K562 (cell line): ENCODE results near the gene NEK2. TPM values are rescaled to one million over a fixed set of nuclear protein-coding genes. Genes with fewer than 3 reads are reported as not detected.
A peak's percentile ranks its signal among the peaks of the same experiment; 100 is the strongest.

ENCODE experiments used
- ARHGAP35 ChIP-seq: fragments of 450-650 bp; IDR thresholded peaks from 2 replicates; pipeline ENCODE4 v1.6.1; 2018; ENCODE audit not compliant: partially characterized antibody
- BCL6 ChIP-seq: fragments of 250-450 bp; sonication (Bioruptor Pico); IDR thresholded peaks from 2 replicates; pipeline ENCODE4 v1.4.0; 2020
- CCNT2 ChIP-seq: IDR thresholded peaks from 2 replicates; pipeline ENCODE4 v1.6.1; 2011; ENCODE audit warnings: borderline replicate concordance, low read depth, mild to moderate bottlenecking, moderate library complexity, mixed read lengths, low read length; ENCODE audit not compliant: insufficient read length; ENCODE audit errors: extremely low read depth
- CREM ChIP-seq: IDR thresholded peaks from 2 replicates; pipeline ENCODE4 v1.6.1; 2014; ENCODE audit warnings: antibody characterized with exemption, low read depth
- DIDO1 ChIP-seq: fragments of 450-650 bp; IDR thresholded peaks from 2 replicates; pipeline ENCODE4 v1.6.1; 2016; ENCODE audit warnings: low read depth, missing biosample characterization, missing genetic modification characterization
- EGR1 ChIP-seq: fragments of 450-650 bp; conservative IDR thresholded peaks from 2 replicates; pipeline ENCODE4 v1.6.1; 2017; ENCODE audit warnings: mild to moderate bottlenecking
- JUNB ChIP-seq: fragments of 450-650 bp; formaldehyde crosslinking; conservative IDR thresholded peaks from 2 replicates; pipeline ENCODE4 v1.4.0; 2020; ENCODE audit warnings: mild to moderate bottlenecking
- MCM2 ChIP-seq: fragments of 450-650 bp; IDR thresholded peaks from 2 replicates; pipeline ENCODE4 v1.6.1; 2017; ENCODE audit warnings: low read depth, mild to moderate bottlenecking
- MECOM ChIP-seq: fragments of 250-450 bp; sonication (Bioruptor Pico); IDR thresholded peaks from 2 replicates; pipeline ENCODE4 v1.8.0; 2022; ENCODE audit warnings: inconsistent platforms
- NCOA6 ChIP-seq: fragments of 450-650 bp; IDR thresholded peaks from 2 replicates; pipeline ENCODE4 v1.6.1; 2017; ENCODE audit warnings: mild to moderate bottlenecking
- NCOR1 ChIP-seq: fragments of 450-650 bp; IDR thresholded peaks from 2 replicates; pipeline ENCODE4 v1.6.1; 2016; ENCODE audit warnings: mild to moderate bottlenecking, moderate library complexity
- POLR3A ChIP-seq: IDR thresholded peaks from 2 replicates; pipeline ENCODE4 v1.6.1; 2011; ENCODE audit warnings: borderline replicate concordance, mild to moderate bottlenecking, moderate library complexity; ENCODE audit not compliant: insufficient read length, insufficient read depth; ENCODE audit errors: extremely low read depth
- PRMT5 ChIP-seq: sonication (generic); formaldehyde crosslinking; IDR thresholded peaks from 2 replicates; pipeline ENCODE4 v1.5.0; 2020; ENCODE audit warnings: missing genetic modification reagents
- RHOXF2B ChIP-seq: fragments of 250-450 bp; sonication (Bioruptor Pico); conservative IDR thresholded peaks from 2 replicates; pipeline ENCODE4 v1.5.1; 2021
- SRSF9 ChIP-seq: fragments of 200-400 bp; formaldehyde crosslinking; IDR thresholded peaks from 2 replicates; pipeline ENCODE4 v1.6.1; 2017; ENCODE audit warnings: low read depth, low read length, borderline replicate concordance
- STAG1 ChIP-seq: sonication (generic); formaldehyde crosslinking; IDR thresholded peaks from 2 replicates; pipeline ENCODE4 v1.5.0; 2020; ENCODE audit warnings: missing genetic modification reagents, borderline replicate concordance
- TARDBP ChIP-seq: fragments of 450-650 bp; IDR thresholded peaks from 2 replicates; pipeline ENCODE4 v1.6.1; 2016
- TRIM25 ChIP-seq: fragments of 450-650 bp; IDR thresholded peaks from 2 replicates; pipeline ENCODE4 v1.7.0; 2016; ENCODE audit warnings: borderline replicate concordance
- YBX1 ChIP-seq: fragments of 450-650 bp; IDR thresholded peaks from 2 replicates; pipeline ENCODE4 v1.7.1; 2016; ENCODE audit warnings: mild to moderate bottlenecking
- ZNF274 ChIP-seq: IDR thresholded peaks from 2 replicates; pipeline ENCODE4 v1.6.1; 2011; ENCODE audit warnings: low read depth, mild to moderate bottlenecking, low read length, moderate library complexity, borderline replicate concordance
- ZNF436 ChIP-seq: fragments of 250-450, 450-650 bp; sonication (Bioruptor Pico); formaldehyde crosslinking; IDR thresholded peaks from 2 replicates; pipeline ENCODE4 v1.7.0; 2020; ENCODE audit warnings: mild to moderate bottlenecking
- ZNF584 ChIP-seq: fragments of 200-800 bp; sonication (Bioruptor generic); IDR thresholded peaks from 2 replicates; pipeline ENCODE4 v1.6.1; 2016; ENCODE audit warnings: low read depth, mild to moderate bottlenecking, missing genetic modification characterization, missing compliant biosample characterization
- polyA plus RNA-seq, 8 experiments: library from polyadenylated mRNA; depleted of rRNA in 4 of 8; stranded (reverse) in 5 of 8; unstranded in 3 of 8; fragments of >200 nt; fragmentation: Nextera tagmentation in 2 of 8; fragmentation: Illumina TruSeq in 1 of 8; extraction: Ambion mirVana in 2 of 8; extraction: Trizol in 1 of 8; gene quantifications; 2 replicates each; pipeline versions ENCODE4 v1.2.1 to v1.2.3, GENCODE V29; 2011 to 2014; ENCODE audit warnings: inconsistent platforms in 1 of 8, missing spikeins in 1 of 8
- total RNA-seq, 7 experiments: library from RNA; depleted of rRNA in 6 of 7; stranded (reverse); fragments of >200 nt in 6 of 7; fragmentation: Illumina TruSeq in 2 of 7; extraction: Trizol in 2 of 7; gene quantifications; 2 replicates each; pipeline versions ENCODE4 v1.2.1 to v1.2.3, GENCODE V29; 2011 to 2021; ENCODE audit warnings: low replicate concordance in 1 of 7
- TF ChIP-seq, protein P1 (sequence below): fragments of 450-650 bp; IDR thresholded peaks from 2 replicates; pipeline ENCODE4 v1.6.1; 2017; ENCODE audit warnings: antibody characterized with exemption, mild to moderate bottlenecking
- TF ChIP-seq, protein P2 (sequence below): fragments of 150-350 bp; conservative IDR thresholded peaks from 2 replicates; pipeline ENCODE4 v1.6.1; 2014; ENCODE audit warnings: low read length

The NEK2 gene
- total and polyA plus RNA-seq, 9 of the 15 experiments (the other 6 are each of a cell fraction or from before 2014, with no cell fraction given), result 30.0 to 74.7 (median 66.4) TPM

- TF ChIP-seq PRMT5 (CRISPR knock-in tag), result no peak
- no peak for TF ChIP-seq SRSF9
- TF ChIP-seq ZNF436 (CRISPR knock-in tag), result no peak
- no peak for TF ChIP-seq MCM2
- no peak for TF ChIP-seq TARDBP
- no peak for TF ChIP-seq POLR3A
- no peak for TF ChIP-seq ARHGAP35
- TF ChIP-seq, protein P1, sequence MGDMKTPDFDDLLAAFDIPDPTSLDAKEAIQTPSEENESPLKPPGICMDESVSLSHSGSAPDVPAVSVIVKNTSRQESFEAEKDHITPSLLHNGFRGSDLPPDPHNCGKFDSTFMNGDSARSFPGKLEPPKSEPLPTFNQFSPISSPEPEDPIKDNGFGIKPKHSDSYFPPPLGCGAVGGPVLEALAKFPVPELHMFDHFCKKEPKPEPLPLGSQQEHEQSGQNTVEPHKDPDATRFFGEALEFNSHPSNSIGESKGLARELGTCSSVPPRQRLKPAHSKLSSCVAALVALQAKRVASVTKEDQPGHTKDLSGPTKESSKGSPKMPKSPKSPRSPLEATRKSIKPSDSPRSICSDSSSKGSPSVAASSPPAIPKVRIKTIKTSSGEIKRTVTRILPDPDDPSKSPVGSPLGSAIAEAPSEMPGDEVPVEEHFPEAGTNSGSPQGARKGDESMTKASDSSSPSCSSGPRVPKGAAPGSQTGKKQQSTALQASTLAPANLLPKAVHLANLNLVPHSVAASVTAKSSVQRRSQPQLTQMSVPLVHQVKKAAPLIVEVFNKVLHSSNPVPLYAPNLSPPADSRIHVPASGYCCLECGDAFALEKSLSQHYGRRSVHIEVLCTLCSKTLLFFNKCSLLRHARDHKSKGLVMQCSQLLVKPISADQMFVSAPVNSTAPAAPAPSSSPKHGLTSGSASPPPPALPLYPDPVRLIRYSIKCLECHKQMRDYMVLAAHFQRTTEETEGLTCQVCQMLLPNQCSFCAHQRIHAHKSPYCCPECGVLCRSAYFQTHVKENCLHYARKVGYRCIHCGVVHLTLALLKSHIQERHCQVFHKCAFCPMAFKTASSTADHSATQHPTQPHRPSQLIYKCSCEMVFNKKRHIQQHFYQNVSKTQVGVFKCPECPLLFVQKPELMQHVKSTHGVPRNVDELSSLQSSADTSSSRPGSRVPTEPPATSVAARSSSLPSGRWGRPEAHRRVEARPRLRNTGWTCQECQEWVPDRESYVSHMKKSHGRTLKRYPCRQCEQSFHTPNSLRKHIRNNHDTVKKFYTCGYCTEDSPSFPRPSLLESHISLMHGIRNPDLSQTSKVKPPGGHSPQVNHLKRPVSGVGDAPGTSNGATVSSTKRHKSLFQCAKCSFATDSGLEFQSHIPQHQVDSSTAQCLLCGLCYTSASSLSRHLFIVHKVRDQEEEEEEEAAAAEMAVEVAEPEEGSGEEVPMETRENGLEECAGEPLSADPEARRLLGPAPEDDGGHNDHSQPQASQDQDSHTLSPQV, result no peak
- TF ChIP-seq YBX1, result no peak
- no peak for TF ChIP-seq RHOXF2B (CRISPR knock-in tag)
- TF ChIP-seq NCOR1, result peak; percentile 88
- no peak for TF ChIP-seq STAG1
- no peak for TF ChIP-seq BCL6 (CRISPR knock-in tag)
- TF ChIP-seq DIDO1, result no peak
- no peak for TF ChIP-seq ZNF274
- no peak for TF ChIP-seq MECOM (CRISPR knock-in tag)
- TF ChIP-seq CREM, result peak; percentile 34; the same call in 1 of the 2 replicates
- TF ChIP-seq TRIM25, result no peak
- TF ChIP-seq, protein P2, sequence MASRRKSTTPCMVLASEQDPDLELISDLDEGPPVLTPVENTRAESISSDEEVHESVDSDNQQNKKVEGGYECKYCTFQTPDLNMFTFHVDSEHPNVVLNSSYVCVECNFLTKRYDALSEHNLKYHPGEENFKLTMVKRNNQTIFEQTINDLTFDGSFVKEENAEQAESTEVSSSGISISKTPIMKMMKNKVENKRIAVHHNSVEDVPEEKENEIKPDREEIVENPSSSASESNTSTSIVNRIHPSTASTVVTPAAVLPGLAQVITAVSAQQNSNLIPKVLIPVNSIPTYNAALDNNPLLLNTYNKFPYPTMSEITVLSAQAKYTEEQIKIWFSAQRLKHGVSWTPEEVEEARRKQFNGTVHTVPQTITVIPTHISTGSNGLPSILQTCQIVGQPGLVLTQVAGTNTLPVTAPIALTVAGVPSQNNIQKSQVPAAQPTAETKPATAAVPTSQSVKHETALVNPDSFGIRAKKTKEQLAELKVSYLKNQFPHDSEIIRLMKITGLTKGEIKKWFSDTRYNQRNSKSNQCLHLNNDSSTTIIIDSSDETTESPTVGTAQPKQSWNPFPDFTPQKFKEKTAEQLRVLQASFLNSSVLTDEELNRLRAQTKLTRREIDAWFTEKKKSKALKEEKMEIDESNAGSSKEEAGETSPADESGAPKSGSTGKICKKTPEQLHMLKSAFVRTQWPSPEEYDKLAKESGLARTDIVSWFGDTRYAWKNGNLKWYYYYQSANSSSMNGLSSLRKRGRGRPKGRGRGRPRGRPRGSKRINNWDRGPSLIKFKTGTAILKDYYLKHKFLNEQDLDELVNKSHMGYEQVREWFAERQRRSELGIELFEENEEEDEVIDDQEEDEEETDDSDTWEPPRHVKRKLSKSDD, result no peak
- TF ChIP-seq EGR1, result no peak
- no peak for TF ChIP-seq ZNF584 (CRISPR knock-in tag)
- TF ChIP-seq CCNT2, result no peak
- no peak for TF ChIP-seq NCOA6
- TF ChIP-seq JUNB (CRISPR knock-in tag), result no peak
These were observed 61.5 kb downstream of the NEK2 start (continued) for GRCh38 chr1:211613951-211614350.
